Dendritic cell treated with granulocyte-macrophage colony-stimulating factor and Interleukin-4, amounts not matched to agents 40 ng/mL and 50 ng/mL, for 4 days (primary cell): ENCODE data around the gene IGSF9.

Source experiments
- H3K27ac Mint-ChIP-seq: one replicate; pipeline ENCODE4 v1.8.0; 2022; ENCODE audit warnings: mild to moderate bottlenecking, mixed read lengths
- H3K27me3 Mint-ChIP-seq: one replicate; pipeline ENCODE4 v1.8.0; 2022; ENCODE audit warnings: mild to moderate bottlenecking, mixed read lengths
- H3K36me3 Mint-ChIP-seq: one replicate; pipeline ENCODE4 v1.8.0; 2022; ENCODE audit warnings: low read depth, mixed read lengths
- H3K4me1 Mint-ChIP-seq: one replicate; pipeline ENCODE4 v1.8.0; 2022; ENCODE audit warnings: low read depth, mixed read lengths
- H3K4me3 Mint-ChIP-seq: one replicate; pipeline ENCODE4 v1.8.0; 2022; ENCODE audit warnings: mild to moderate bottlenecking, moderate library complexity, mixed read lengths
- H3K9me3 Mint-ChIP-seq: one replicate; pipeline ENCODE4 v1.8.0; 2022; ENCODE audit warnings: mixed read lengths
- intact Hi-C: fragments of 100-400 bp; cut with micrococcal nuclease; formaldehyde crosslinking; loops from one replicate; pipeline ENCODE4 v1.15.0; 2022

Gene IGSF9

GRCh38 chr1:159982280-159982679, 36.9 kb upstream of the IGSF9 start:
- H3K27ac Mint-ChIP-seq = no peak overlapping the region
- intact Hi-C loops = no loop called here
- H3K4me3 Mint-ChIP-seq = no peak overlapping the region
- peaks cover 35% of the 10 kb centered on the region for H3K27me3 Mint-ChIP-seq
- peaks cover 5% of the 10 kb centered on the region for H3K4me1 Mint-ChIP-seq
- H3K9me3 Mint-ChIP-seq = no peaks in the 10 kb centered on the region
- H3K36me3 Mint-ChIP-seq = no peaks in the 10 kb centered on the region

GRCh38 chr1:159981351-159982055, 36.1 kb upstream of the IGSF9 start:
- no peak overlapping the region for H3K27ac Mint-ChIP-seq
- H3K4me3 Mint-ChIP-seq = no peak overlapping the region
- no peaks in the 10 kb centered on the region for H3K9me3 Mint-ChIP-seq
- intact Hi-C loops = no loop called here
- H3K27me3 Mint-ChIP-seq = peaks cover 41% of the 10 kb centered on the region
- peaks cover 5% of the 10 kb centered on the region for H3K4me1 Mint-ChIP-seq
- H3K36me3 Mint-ChIP-seq = no peaks in the 10 kb centered on the region

- Mint-ChIP-seq H3K36me3 (no peaks in the 10 kb centered on the region), H3K27me3 (peaks cover 41% of the 10 kb centered on the region), H3K9me3 (no peaks in the 10 kb centered on the region), H3K4me1 (peaks cover 5% of the 10 kb centered on the region), H3K27ac (no peak overlapping the region), H3K4me3 (no peak overlapping the region)
- intact Hi-C loops = no loop called here
Observed at GRCh38 chr1:159980786-159981185, 35.4 kb upstream of the IGSF9 start.

GRCh38 chr1:159980076-159980475, 34.7 kb upstream of the IGSF9 start:
- Mint-ChIP-seq H3K9me3 (no peaks in the 10 kb centered on the region), H3K4me1 (peaks cover 5% of the 10 kb centered on the region), H3K27me3 (peaks cover 38% of the 10 kb centered on the region), H3K27ac (no peak overlapping the region), H3K4me3 (no peak overlapping the region), H3K36me3 (no peaks in the 10 kb centered on the region)
- intact Hi-C loops = no loop called here

GRCh38 chr1:159979257-159979656, 33.8 kb upstream of the IGSF9 start:
- Mint-ChIP-seq H3K4me3 (no peak overlapping the region), H3K27me3 (peaks cover 37% of the 10 kb centered on the region), H3K4me1 (peaks cover 5% of the 10 kb centered on the region), H3K36me3 (no peaks in the 10 kb centered on the region), H3K27ac (no peak overlapping the region), H3K9me3 (no peaks in the 10 kb centered on the region)
- intact Hi-C loops = no loop called here

GRCh38 chr1:159978107-159978398, 32.6 kb upstream of the IGSF9 start:
- H3K9me3 Mint-ChIP-seq = no peaks in the 10 kb centered on the region
- intact Hi-C loops = no loop called here
- no peaks in the 10 kb centered on the region for H3K36me3 Mint-ChIP-seq
- no peak overlapping the region for H3K27ac Mint-ChIP-seq
- H3K27me3 Mint-ChIP-seq = peaks cover 31% of the 10 kb centered on the region
- H3K4me3 Mint-ChIP-seq = no peak overlapping the region
- H3K4me1 Mint-ChIP-seq = peaks cover 5% of the 10 kb centered on the region

GRCh38 chr1:159977364-159978106, 32.1 kb upstream of the IGSF9 start:
- Mint-ChIP-seq H3K4me1 (peaks cover 5% of the 10 kb centered on the region), H3K27ac (no peak overlapping the region), H3K27me3 (peaks cover 30% of the 10 kb centered on the region), H3K36me3 (no peaks in the 10 kb centered on the region), H3K9me3 (no peaks in the 10 kb centered on the region), H3K4me3 (no peak overlapping the region)
- intact Hi-C loops = no loop called here

GRCh38 chr1:159974350-159974965, 29.0 kb upstream of the IGSF9 start:
- H3K4me3 Mint-ChIP-seq = no peak overlapping the region
- no peaks in the 10 kb centered on the region for H3K9me3 Mint-ChIP-seq

GRCh38 chr1:159973350-159973940, 28.0 kb upstream of the IGSF9 start:
- Mint-ChIP-seq H3K27me3 (peaks cover 22% of the 10 kb centered on the region), H3K9me3 (no peaks in the 10 kb centered on the region), H3K27ac (no peak overlapping the region), H3K4me3 (no peak overlapping the region), H3K36me3 (no peaks in the 10 kb centered on the region), H3K4me1 (peaks cover 13% of the 10 kb centered on the region)
- intact Hi-C loops = no loop called here

More at GRCh38 chr1:159974350-159974965, 29.0 kb upstream of the IGSF9 start:
- peaks cover 21% of the 10 kb centered on the region for H3K27me3 Mint-ChIP-seq
- intact Hi-C loops = no loop called here
- H3K27ac Mint-ChIP-seq = no peak overlapping the region
- peaks cover 5% of the 10 kb centered on the region for H3K4me1 Mint-ChIP-seq
- no peaks in the 10 kb centered on the region for H3K36me3 Mint-ChIP-seq

- intact Hi-C loops = no loop called here
- Mint-ChIP-seq H3K4me1 (peaks cover 18% of the 10 kb centered on the region), H3K4me3 (no peak overlapping the region), H3K36me3 (no peaks in the 10 kb centered on the region), H3K27me3 (peaks cover 20% of the 10 kb centered on the region), H3K9me3 (no peaks in the 10 kb centered on the region), H3K27ac (no peak overlapping the region)
Observed at GRCh38 chr1:159972443-159973205, 27.2 kb upstream of the IGSF9 start.

- intact Hi-C loops = no loop called here
- H3K4me1 Mint-ChIP-seq = peaks cover 18% of the 10 kb centered on the region
- no peaks in the 10 kb centered on the region for H3K36me3 Mint-ChIP-seq
- peaks cover 10% of the 10 kb centered on the region for H3K27me3 Mint-ChIP-seq
- no peak overlapping the region for H3K4me3 Mint-ChIP-seq
- H3K9me3 Mint-ChIP-seq = no peaks in the 10 kb centered on the region
- H3K27ac Mint-ChIP-seq = no peak overlapping the region
Observed at GRCh38 chr1:159970932-159971342, 25.5 kb upstream of the IGSF9 start.

GRCh38 chr1:159968901-159969300, 23.5 kb upstream of the IGSF9 start:
- Mint-ChIP-seq H3K9me3 (no peaks in the 10 kb centered on the region), H3K27ac (no peak overlapping the region), H3K4me1 (peaks cover 18% of the 10 kb centered on the region), H3K27me3 (peaks cover 10% of the 10 kb centered on the region), H3K4me3 (no peak overlapping the region), H3K36me3 (no peaks in the 10 kb centered on the region)
- intact Hi-C loops = no loop called here

- Mint-ChIP-seq H3K27me3 (peaks cover 6% of the 10 kb centered on the region), H3K36me3 (no peaks in the 10 kb centered on the region), H3K4me1 (peaks cover 26% of the 10 kb centered on the region), H3K9me3 (no peaks in the 10 kb centered on the region), H3K27ac (no peak overlapping the region), H3K4me3 (no peak overlapping the region)
- intact Hi-C loops = no loop called here
Observed at GRCh38 chr1:159965263-159965662, 19.9 kb upstream of the IGSF9 start.

GRCh38 chr1:159964144-159964543, 18.7 kb upstream of the IGSF9 start:
- Mint-ChIP-seq H3K9me3 (no peaks in the 10 kb centered on the region), H3K27me3 (peaks cover 6% of the 10 kb centered on the region), H3K27ac (no peak overlapping the region), H3K4me3 (no peak overlapping the region), H3K4me1 (peaks cover 29% of the 10 kb centered on the region), H3K36me3 (no peaks in the 10 kb centered on the region)
- intact Hi-C loops = no loop called here
